Activated T-cell treated with anti-CD3 and anti-CD28 coated beads for 1 hour (primary cell): Measurements from ENCODE around the gene KRT17.
"Not testable (repeated sequence)": the region's sequence is repeated elsewhere in the genome, so short reads cannot be mapped to it uniquely, and the experiment has no call there.

ENCODE experiments used
- DNase-seq: peaks from one replicate; pipeline ENCODE4 v3.0.0-alpha.2; 2020; ENCODE audit warnings: low read depth

KRT17 gene

DNA sequence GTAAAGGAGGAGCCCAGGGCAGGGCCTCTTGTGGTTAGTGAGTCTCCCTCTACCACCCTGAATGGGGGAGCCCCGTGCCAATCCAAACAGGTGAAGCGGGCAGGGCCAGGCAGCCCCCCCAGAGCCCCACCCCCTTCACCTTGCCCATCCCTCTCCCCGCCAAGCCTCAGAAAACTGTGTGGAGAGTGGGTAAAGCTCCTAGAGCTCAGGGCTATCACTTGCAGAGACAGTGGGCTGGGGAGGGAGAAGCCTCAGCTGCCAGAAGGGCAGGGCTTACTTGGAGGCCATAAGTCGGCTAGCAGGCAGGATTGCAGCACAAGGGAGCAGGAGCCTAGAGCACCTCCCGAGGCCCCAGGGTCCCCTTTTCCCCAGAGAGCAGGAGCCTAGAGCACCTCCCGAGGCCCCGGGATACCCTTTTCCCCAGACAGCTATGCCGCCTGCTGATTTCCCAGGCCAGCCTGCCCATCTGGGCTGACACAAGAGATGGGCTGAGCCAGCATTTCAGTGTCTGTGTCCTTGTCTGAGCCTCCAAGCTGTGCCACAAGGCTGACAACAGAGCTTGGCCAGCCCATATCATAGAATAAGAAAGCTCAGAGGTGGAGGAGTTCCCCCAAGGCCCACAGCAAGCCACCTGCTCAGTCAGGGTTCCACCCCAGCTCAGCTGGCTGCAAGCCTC, 30.9 kb downstream of the KRT17 start:
- no peak for DNase-seq

DNA sequence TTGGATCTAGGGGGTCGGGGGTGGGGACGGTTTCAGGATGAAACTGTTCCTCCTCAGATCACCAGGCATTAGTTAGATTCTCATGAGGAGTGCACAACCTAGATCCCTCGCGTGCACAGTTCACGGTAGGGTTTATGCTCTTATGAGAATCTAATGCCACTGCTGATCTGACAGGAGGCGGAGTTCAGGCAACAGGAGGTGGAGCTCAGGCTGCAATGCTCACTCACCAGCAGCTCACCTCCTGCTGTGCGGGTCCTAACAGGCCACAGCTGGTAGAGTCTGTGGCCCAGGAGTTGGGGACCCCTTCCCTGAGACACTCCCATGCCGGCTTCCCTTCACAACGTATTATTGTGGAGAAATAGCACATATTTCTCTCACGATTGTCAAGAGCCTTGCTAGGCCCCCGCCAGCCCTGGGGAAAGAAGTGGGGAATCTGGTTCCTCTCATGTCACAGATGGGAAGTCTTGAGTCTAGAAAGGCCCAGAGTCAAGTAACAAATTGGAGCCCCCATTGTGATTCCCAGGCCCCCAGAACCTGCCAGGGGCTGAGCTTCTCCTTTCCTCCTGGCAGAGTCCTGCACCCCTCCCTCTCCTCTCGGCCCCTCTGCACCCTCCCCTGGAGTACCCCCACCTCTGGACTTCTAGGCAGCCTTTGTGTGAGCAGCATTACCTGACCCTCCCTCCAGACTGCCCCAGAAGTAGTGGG, 31.6 kb downstream of the KRT17 start:
- no peak for DNase-seq

GRCh38 chr17:41589301-41589700, 35.1 kb downstream of the KRT17 start:
- no peak for DNase-seq

DNA sequence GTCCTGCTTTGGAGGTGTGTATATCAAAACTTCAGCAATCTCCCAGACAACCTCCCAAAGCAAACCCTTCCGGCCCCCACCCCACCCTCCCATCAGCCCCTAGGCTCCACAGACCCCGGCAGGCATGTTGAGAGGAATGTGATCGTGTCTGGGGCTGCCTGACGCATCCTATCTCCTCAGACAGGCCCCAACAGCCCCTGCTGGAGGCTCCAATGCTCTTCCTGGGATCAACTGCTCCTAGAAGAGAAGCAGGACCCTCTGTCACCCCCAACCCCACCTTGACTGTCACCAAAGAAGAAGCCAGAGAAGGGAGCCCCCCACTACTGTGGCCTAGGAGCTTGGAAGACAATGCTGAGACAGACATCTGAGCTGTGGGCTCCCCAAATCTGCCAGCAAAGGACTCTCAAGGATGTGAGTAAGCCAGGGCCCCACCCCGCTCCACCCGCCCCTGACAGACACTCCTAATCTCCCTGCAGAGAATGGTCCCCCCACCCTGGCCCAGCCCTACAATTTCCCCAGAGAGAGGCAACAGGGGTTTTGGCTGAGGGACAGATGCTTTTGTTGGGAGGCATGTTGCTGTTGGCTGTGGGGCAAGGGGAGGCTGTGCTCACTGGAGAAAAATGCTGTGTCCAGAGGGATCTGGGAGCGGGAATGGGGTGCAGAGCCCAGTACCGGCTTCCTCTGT, 36.1 kb downstream of the KRT17 start:
- DNase-seq, result no peak

- no peak for DNase-seq
Measured at GRCh38 chr17:41586863-41587495, 37.4 kb downstream of the KRT17 start, which contains the start of gene KRT14. KRT14 (minus strand) TSS chr17:41586895; CDS start chr17:41586834, 61 bp downstream.

GRCh38 chr17:41585301-41586056, 38.9 kb downstream of the KRT17 start:
- DNase-seq, result no peak

- DNase-seq, result not testable (repeated sequence)
Measured at GRCh38 chr17:41584331-41584927, 39.9 kb downstream of the KRT17 start.

- DNase-seq, result no peak
Measured at GRCh38 chr17:41583137-41584127, 40.9 kb downstream of the KRT17 start.

DNA sequence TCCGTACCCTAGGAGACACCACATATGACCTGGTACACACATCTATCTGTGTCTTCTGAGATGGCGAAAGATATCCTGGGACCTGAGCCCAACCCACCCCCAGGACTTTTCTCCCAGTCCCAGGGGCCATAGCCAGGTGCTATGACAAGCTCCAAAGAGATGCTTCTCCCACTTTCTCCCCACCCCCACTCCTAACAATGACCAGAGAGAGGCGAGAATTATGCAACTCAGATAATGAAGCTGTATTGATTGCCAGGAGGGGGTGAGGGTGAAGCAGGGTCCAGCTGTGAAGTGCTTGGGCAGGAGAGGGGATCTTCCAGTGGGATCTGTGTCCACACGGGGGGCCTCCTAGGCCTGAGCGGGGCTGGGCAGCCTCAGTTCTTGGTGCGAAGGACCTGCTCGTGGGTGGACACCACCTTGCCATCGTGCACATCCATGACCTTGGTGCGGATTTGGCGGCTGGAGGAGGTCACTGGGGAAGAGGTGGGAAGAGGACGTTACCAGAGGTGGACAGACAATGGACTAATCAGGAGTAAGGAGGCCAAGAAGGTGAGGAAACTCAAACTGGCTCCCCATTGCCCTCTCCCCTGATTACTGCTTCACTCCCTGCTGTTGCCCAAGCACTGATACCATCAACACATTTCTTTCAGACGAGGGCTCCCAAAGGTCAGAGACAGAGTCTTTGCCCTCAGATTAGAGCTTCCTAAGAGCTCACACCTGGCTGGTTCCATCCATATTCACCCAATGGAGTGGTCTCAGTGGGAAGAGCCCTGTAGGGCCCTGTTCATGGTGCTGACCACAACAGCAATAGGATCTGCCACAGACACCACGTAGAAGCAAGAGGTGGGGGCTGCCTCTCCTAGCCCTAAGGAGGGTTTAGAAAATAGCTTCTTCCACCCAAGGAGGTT, 42.1 kb downstream of the KRT17 start:
- not testable (repeated sequence) for DNase-seq

DNA sequence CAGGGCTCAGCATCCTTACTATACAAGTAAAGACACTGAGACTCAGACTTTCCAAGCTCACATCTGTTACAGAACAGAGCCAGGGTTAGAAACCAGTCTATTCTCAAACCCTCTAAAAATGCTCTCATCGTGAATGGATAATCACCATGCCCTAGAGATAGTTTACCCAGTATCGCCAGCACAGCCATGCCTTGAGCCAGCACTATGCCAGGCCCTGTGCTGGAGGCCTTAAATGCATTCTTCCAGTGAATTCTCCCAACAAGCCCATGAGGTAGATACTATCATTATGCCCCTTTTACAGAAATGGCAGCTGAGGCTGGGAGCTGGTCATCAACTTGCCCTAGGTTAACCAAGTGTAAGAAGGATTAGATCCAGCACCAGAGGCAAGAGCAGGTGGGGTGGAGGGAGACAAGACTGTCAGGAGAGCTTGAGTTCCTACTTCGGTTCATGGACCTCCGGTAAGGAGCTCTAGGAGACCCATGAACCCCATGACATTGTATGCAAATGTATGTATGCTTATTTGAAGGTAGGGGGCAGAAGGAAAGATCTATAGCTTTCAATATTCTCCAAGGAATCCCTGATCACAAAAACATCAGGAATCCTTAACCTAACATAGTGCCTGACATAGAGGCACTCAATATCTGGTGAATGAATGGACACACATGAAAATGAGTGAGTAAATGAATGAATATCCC, 42.9 kb downstream of the KRT17 start:
- DNase-seq, result no peak

DNA sequence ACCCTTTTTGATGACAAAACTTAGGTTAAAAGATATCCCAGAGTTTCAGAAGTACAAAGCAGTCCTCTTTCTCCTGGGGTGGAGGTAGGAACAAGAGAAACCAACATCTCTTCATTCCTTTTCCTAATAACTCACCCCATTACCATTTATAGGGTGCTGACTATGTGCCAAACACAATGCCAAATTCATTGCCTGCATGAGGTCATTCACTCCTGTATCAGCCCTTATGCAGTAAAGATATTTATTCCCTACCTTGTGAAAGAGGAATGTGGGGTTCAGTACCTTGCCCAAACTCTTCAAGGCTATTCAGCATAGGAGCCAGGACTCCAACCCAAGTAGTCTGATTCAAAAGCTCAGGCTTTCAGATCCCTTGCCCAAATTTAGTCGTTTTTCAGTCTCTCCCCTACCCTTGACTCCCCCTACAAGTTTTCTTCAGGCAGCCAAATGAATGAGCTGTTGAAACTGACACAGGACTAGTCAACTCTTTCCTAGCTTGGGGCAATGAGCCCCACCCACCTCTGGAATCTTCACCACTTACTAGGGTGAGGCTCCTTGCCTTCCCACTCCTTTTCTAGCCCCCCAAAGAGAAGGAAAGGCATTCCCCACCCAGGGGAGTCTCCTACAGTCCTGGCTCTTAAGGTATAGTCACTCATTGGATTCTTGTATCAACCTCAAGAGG, 43.5 kb downstream of the KRT17 start:
- DNase-seq, result no peak

GRCh38 chr17:41580244-41580575, 44.2 kb downstream of the KRT17 start:
- no peak for DNase-seq

DNA sequence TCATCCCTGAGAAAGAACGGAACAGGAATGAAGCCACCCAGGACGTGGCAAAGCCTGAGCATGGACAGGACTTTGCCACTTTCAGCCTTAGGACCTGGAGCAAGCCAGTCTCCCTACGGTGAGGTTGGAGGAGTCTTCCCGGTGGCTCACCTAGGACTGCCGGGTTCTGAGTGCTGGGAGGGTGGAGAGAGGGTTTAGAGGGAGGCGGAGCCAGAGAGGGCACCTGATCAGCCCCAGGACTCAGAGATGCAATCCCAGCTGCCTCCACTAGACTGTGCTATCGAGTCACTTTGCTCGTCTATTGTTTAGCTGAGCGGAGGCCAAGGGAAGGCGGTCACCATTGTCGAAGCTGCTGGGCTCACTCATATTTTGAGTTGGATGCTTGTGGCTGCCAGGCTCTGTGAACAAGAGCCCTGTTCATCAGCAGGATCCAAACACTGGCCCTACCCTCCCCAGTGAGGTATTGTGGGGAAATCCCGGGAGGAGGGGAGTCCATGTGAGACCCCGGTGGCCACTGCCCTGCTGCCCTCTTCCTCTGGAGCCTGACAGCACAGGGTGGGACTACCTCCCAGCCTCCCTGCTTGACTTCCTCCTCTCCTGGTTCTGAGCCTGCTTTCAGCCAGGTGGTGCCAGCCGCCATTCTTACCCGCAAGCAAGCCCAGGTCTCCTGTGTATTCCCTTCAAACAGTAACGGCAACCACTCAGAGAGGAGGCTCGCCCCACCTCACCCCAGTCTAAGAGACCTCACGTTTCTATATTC, 44.7 kb downstream of the KRT17 start:
- peak; percentile 20 for DNase-seq

DNA sequence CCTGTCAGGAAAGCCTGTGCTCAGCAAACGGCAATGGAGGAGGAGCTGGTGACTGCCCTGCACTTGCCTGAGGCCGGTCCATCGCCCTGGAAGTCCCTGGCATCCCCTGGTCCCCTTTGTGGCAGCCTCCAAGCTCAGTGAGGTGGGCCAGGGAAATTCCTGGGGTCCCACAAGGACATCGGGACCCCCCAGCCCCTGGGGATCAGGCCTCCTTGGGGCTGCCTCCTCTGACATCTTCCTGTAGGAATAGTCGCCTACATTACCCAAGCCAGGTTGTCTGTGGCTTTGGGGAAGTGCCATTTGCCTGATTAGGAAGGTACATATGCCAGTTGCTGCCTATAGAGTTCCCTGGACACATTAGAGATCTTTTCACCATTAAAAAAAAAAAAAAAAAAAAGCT, 45.4 kb downstream of the KRT17 start:
- DNase-seq, result no peak

DNA sequence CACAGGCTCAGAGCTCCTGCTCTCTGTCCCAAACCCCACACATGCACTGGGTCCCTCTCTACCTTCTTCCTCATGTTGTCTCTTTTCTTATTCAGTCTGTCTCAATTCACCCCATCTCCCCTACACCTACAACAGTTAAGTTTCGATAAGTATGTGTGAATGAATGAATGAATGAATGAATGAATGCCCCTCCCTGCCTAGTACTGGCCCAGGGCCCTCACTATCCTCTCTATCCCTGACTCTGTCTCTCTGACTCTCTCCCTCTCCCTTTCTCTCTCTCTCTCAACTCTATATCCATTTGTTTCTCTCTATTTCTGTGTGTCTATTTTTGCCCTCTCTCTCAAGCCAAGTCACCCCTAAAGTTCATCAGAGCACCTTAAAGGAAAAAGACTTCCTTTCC, 45.8 kb downstream of the KRT17 start:
- no peak for DNase-seq

GRCh38 chr17:41576740-41577139, 47.6 kb downstream of the KRT17 start:
- not testable (repeated sequence) for DNase-seq

DNA sequence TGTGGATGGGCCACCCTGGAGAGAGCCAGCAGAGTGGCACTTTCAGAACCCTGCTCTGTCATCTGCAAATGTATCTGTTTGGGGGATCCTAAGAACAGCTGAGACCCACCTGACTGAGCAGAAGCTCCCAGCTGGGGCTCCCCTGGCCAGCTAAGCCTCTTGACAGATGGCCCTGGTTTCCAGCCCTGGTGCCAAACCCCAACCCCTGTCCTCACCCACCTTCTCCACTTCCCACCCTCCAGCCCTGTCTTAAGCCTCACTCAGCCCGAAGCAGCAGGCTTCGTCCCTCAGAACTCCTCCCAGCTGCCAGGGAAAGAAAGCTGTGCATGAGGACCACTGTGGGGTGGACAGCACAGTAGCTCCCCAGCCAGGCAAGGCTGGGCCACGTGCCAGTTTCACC, 49.0 kb downstream of the KRT17 start:
- no peak for DNase-seq
